Stomach (tissue), 19 donors: ENCODE measurements around the gene GOLGA6L1. TPM values are rescaled to one million over a fixed set of nuclear protein-coding genes. Genes with fewer than 3 reads are reported as not detected.
"Not testable (repeated sequence)": the region's sequence is repeated elsewhere in the genome, so short reads cannot be mapped to it uniquely, and the experiment has no call there.

Source experiments
- DNase-seq, 2 donors: peaks; one replicate each; pipeline versions ENCODE4 v3.0.0 to v3.0.0-alpha.2; 2013 to 2019
- H3K27ac ChIP-seq, 5 donors: fragments of 200-600 bp in 4 of 5; sonication (generic) in 4 of 5; one replicate each; pipeline ENCODE4 v1.5.1; 2013 to 2019; ENCODE audit warnings: mild to moderate bottlenecking in 1 of 5, moderate library complexity in 1 of 5
- H3K27me3 ChIP-seq, 3 donors: fragments of 200-600 bp; sonication (generic); one replicate each; pipeline ENCODE4 v1.5.1; 2017 to 2019; ENCODE audit warnings: mixed run types in 1 of 3
- H3K36me3 ChIP-seq, 4 donors: fragments of 200-600 bp; sonication (generic); 1 replicate in 3 of 4; 2 replicates in 1 of 4; pipeline ENCODE4 v1.5.1; 2016 to 2019
- H3K4me1 ChIP-seq, 4 donors: fragments of 200-600 bp; sonication (generic); one replicate each; pipeline ENCODE4 v1.5.1; 2016 to 2019
- H3K4me3 ChIP-seq, 4 donors: fragments of 200-600 bp; sonication (generic) in 3 of 4; one replicate each; pipeline ENCODE4 v1.5.1; 2016 to 2019; ENCODE audit warnings: mild to moderate bottlenecking in 1 of 4
- H3K9me3 ChIP-seq, 4 donors: fragments of 200-600 bp; sonication (generic); one replicate each; pipeline ENCODE4 v1.5.1; 2016 to 2019
- WGBS, 5 donors: extraction: QIAGEN DNeasy Blood & Tissue Kit in 3 of 5; methylation state at CpG; one replicate each; pipeline versions ENCODE4 v1.1.5 to v1.1.7; 2013 to 2018; 5-methylcytosine and 5-hydroxymethylcytosine counted together
- intact Hi-C: fragments of 100-400 bp; cut with DNase I; formaldehyde crosslinking; loops from one replicate; pipeline ENCODE4 v1.15.1; 2023; ENCODE audit warnings: low total_unique reads
- long read RNA-seq, 10 donors: transcript quantifications; one replicate each; lab custom pipeline, GENCODE V29; 2026
- polyA plus RNA-seq, 3 donors: library from polyadenylated mRNA; stranded (reverse); fragments of 200-250 nt; gene quantifications; one replicate each; pipeline ENCODE4 v1.2.3, GENCODE V29; 2013
- total RNA-seq, 5 donors: library from RNA; depleted of rRNA; stranded (reverse); fragments of >200 nt; gene quantifications; one replicate each; pipeline versions ENCODE4 v1.1.0 to v1.2.3, GENCODE V29; 2014 to 2016
- donor health status: healthy with polysubstance abuse.
- donor health status: Bipolar disorder and iron deficiency.
- donor health status: healthy.

Gene GOLGA6L1
- total RNA-seq: not detected
- not detected for polyA plus RNA-seq
- long read RNA-seq, donor 1: 0 reads
- long read RNA-seq, donor 2: 0 reads
- long read RNA-seq, donor 3: 0 reads
- long read RNA-seq, donor 4: 0 reads
- long read RNA-seq, donor 5: 0 reads
- long read RNA-seq, donor 6: 0 reads
- long read RNA-seq, donor 7: 0 reads
- long read RNA-seq, donor 8: 0 reads
- long read RNA-seq, donor 9: 0 reads
- long read RNA-seq, donor 10: 0 reads

GRCh38 chr15:23136722-23137121 lies at the start of gene GOLGA6L1:
Gene GOLGA6L1, minus strand, starts transcription at chr15:23136822. Its CDS starts 91 bp downstream, at chr15:23136731.
- WGBS, 5 donors: no CpG with 5 or more reads among the region's 7 CpGs
- intact Hi-C loops, H3K9me3 ChIP-seq, H3K36me3 ChIP-seq, H3K27me3 ChIP-seq, H3K4me3 ChIP-seq, DNase-seq, H3K4me1 ChIP-seq, H3K27ac ChIP-seq: not testable (repeated sequence)

- H3K4me3 ChIP-seq, H3K4me1 ChIP-seq, intact Hi-C loops, DNase-seq, H3K27ac ChIP-seq, H3K36me3 ChIP-seq: not testable (repeated sequence)
- Histone ChIP-seq H3K27me3 (peaks cover 7 to 24% (median 8%) of the 10 kb centered on the region in 3 donors), H3K9me3 (peaks cover 0 to 15% (median 0%) of the 10 kb centered on the region in 4 donors)
- 71 to 91% (median 81%) methylated on average over 9 to 11 of the region's 11 CpGs for WGBS, 5 donors
Observed at GRCh38 chr15:23181201-23181600, 44.6 kb upstream of the GOLGA6L1 start.

GRCh38 chr15:23180547-23180927 lies 43.9 kb upstream of the GOLGA6L1 start:
- H3K27me3 ChIP-seq: peaks cover 7 to 24% (median 8%) of the 10 kb centered on the region in 3 donors
- WGBS, 5 donors: 84 to 90% (median 88%) methylated on average over 14 to 16 of the region's 16 CpGs
- H3K9me3 ChIP-seq: peaks cover 0 to 15% (median 0%) of the 10 kb centered on the region in 4 donors
- H3K4me1 ChIP-seq, H3K36me3 ChIP-seq, H3K27ac ChIP-seq, H3K4me3 ChIP-seq, intact Hi-C loops, DNase-seq: not testable (repeated sequence)

GRCh38 chr15:23179768-23180546 lies 43.3 kb upstream of the GOLGA6L1 start:
- Histone ChIP-seq H3K9me3 (peaks cover 0 to 15% (median 0%) of the 10 kb centered on the region in 4 donors), H3K27me3 (peaks cover 7 to 24% (median 8%) of the 10 kb centered on the region in 3 donors), H3K4me3 (peak overlapping the region in 2 of 4 donors; percentile 15 to 19)
- intact Hi-C loops, H3K27ac ChIP-seq, H3K36me3 ChIP-seq, H3K4me1 ChIP-seq: not testable (repeated sequence)
- 18 to 38% (median 21%) methylated on average over 22 to 52 of the region's 67 CpGs for WGBS, 5 donors
- DNase-seq: peak in 1 of 2 donors; percentile 9

- Histone ChIP-seq H3K27me3 (peaks cover 7 to 19% (median 8%) of the 10 kb centered on the region in 3 donors), H3K9me3 (peaks cover 0 to 15% (median 0%) of the 10 kb centered on the region in 4 donors)
- WGBS, 5 donors: 85 to 98% (median 91%) methylated on average over 12 to 19 of the region's 20 CpGs
- DNase-seq, H3K4me3 ChIP-seq, intact Hi-C loops, H3K36me3 ChIP-seq, H3K27ac ChIP-seq, H3K4me1 ChIP-seq: not testable (repeated sequence)
Observed at GRCh38 chr15:23176683-23177082, 40.1 kb upstream of the GOLGA6L1 start.

GRCh38 chr15:23175606-23176005 lies 39.0 kb upstream of the GOLGA6L1 start:
- H3K4me3 ChIP-seq, H3K4me1 ChIP-seq, H3K9me3 ChIP-seq, H3K27ac ChIP-seq, H3K36me3 ChIP-seq, DNase-seq, intact Hi-C loops: not testable (repeated sequence)
- 96 to 100% (median 97%) methylated on average over 2 to 16 of the region's 19 CpGs for WGBS, 5 donors
- peaks cover 5 to 11% (median 7%) of the 10 kb centered on the region in 3 donors for H3K27me3 ChIP-seq

GRCh38 chr15:23174609-23175140 lies 38.1 kb upstream of the GOLGA6L1 start:
- H3K27me3 ChIP-seq, H3K4me1 ChIP-seq, DNase-seq, H3K4me3 ChIP-seq, H3K27ac ChIP-seq, H3K36me3 ChIP-seq, intact Hi-C loops, H3K9me3 ChIP-seq: not testable (repeated sequence)
- 76 to 85% (median 80%) methylated on average over 4 to 10 of the region's 11 CpGs for WGBS, 5 donors

- intact Hi-C loops, H3K27ac ChIP-seq, H3K9me3 ChIP-seq, H3K4me1 ChIP-seq, H3K27me3 ChIP-seq, DNase-seq, H3K36me3 ChIP-seq, H3K4me3 ChIP-seq: not testable (repeated sequence)
- WGBS, 5 donors: 83 to 95% (median 95%) methylated on average over 3 to 4 of the region's 6 CpGs; no CpG with 5 or more reads in 2 of the 5 donors
Observed at GRCh38 chr15:23132787-23133186, 3.8 kb downstream of the GOLGA6L1 start.
